Spleen (tissue), 7 donors: ENCODE data around the gene TEX13A.

Source experiments
- CTCF ChIP-seq, 11 experiments: fragments of 200-600 bp in 7 of 11; fragments of 450-650 bp in 4 of 11; sonication (generic) in 4 of 11; IDR thresholded peaks in 8 of 11; conservative IDR thresholded peaks in 3 of 11; 1 replicate in 7 of 11; 2 replicates in 4 of 11; pipeline versions ENCODE4 v1.4.0 to v1.8.0; 2016 to 2021; ENCODE audit warnings: antibody characterized with exemption in 11 of 11, inconsistent platforms in 4 of 11, mild to moderate bottlenecking in 1 of 11
- POLR2A ChIP-seq, 3 donors: fragments of 450-650 bp; IDR thresholded peaks; one replicate each; pipeline ENCODE4 v1.5.1; 2017; ENCODE audit warnings: antibody characterized with exemption in 3 of 3, mild to moderate bottlenecking in 1 of 3
- POLR2AphosphoS5 ChIP-seq, 3 donors: sonication (generic); formaldehyde crosslinking; IDR thresholded peaks; one replicate each; pipeline ENCODE4 v1.5.1; 2017; ENCODE audit warnings: antibody characterized with exemption in 3 of 3
- donor health status: DM: no; HTN: no; CAD: no; lungs with moderate emphysema.
- donor health status: DM: no; HTN: no; CAD: no.
- donor health status: DM: no; HTN: no; CAD: no.

DNA sequence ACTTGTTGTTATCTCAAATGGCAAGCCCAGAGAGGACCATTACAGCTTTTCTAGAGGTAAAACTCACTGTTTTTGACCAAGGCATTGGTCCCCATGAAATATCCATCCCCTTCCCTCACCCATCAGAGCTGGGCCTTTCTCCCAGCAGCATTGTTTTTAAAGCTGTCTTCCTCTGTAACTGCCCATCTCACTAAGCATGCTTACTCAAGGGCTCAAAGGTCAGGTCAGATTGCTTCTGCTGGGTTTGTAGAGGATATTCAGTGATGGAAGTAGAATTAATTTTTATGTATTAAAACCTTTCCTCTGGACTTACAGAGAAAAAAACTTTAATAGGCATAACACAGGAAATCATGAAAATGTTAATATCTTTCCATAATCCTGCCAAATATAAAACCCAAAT is 11.1 kb downstream of the TEX13A start:
- TF ChIP-seq CTCF (IDR thresholded peaks at IDR 0.05 in 8 of 11, conservative IDR thresholded peaks at IDR 0.05 in 3 of 11) (no peak), POLR2A (IDR thresholded peaks at IDR 0.05) (no peak), POLR2AphosphoS5 (IDR thresholded peaks at IDR 0.05) (no peak)
